ENCODE data around the gene NUP54. TPM values are rescaled to one million over a fixed set of nuclear protein-coding genes. Genes with fewer than 3 reads are reported as not detected.

Gene NUP54
- total and polyA plus RNA-seq, 2 of the 8 experiments (the other 6 are each of a cell fraction or from before 2014, with no cell fraction given) = 51.4 to 103 TPM

- no peak overlapping the region for H2BK5ac ChIP-seq (ENCODE audit: low read depth, low read length)
- H3K56ac ChIP-seq (replicated peaks; ENCODE audit: insufficient read length, low read depth, low read length) = no peak overlapping the region
- CTCF ChIA-PET (ENCODE audit: partially characterized antibody) = interaction anchor here (0.6 to 9.0 kb wide), 2 partner anchors 20 to 194 kb away, joined by 3 to 153 read pairs; no protein-coding TSS in a partner anchor
- no peak overlapping the region for H2BK20ac ChIP-seq (ENCODE audit: low read length)
- H3K23me2 ChIP-seq (ENCODE audit: low read depth, low read length) = no peaks in the 10 kb centered on the region
- H3K79me2 ChIP-seq (ENCODE audit: control insufficient read depth in 1 of 2, insufficient read depth in 2 of 2, low read length in 2 of 2) = no peaks in the 10 kb centered on the region
- no peak overlapping the region for H4K91ac ChIP-seq (replicated peaks; ENCODE audit: insufficient read length, low read length)
- peaks cover 5% of the 10 kb centered on the region; the same call in 1 of the 2 replicates for H3K79me1 ChIP-seq (ENCODE audit: low read depth, low read length)
- no peaks in the 10 kb centered on the region for H3K4me1 ChIP-seq (replicated peaks in 1 of 4; ENCODE audit: control insufficient read depth in 3 of 4, insufficient read depth in 4 of 4, low read length in 3 of 4)
- no peaks in the 10 kb centered on the region; a peak in 1 of 8 replicates for H3K36me3 ChIP-seq (ENCODE audit: control insufficient read depth in 2 of 4, insufficient read depth in 4 of 4, low read length in 3 of 4)
- H2BK15ac ChIP-seq (ENCODE audit: low read length) = no peak overlapping the region
- FAIRE-seq (no peak), DNase-seq (ENCODE audit: low read depth in 1 of 2, low spot score in 2 of 2) (no peak)
- no peaks in the 10 kb centered on the region for H3K9me3 ChIP-seq (ENCODE audit: insufficient read depth in 2 of 2, low read depth in 1 of 2, low read length in 1 of 2)
- H4K8ac ChIP-seq (ENCODE audit: extremely low read depth, insufficient read depth, low read length) = no peak overlapping the region
- no peak overlapping the region for H3K4me3 ChIP-seq (ENCODE audit: extremely low read depth in 1 of 4, insufficient read depth in 2 of 4, low read depth in 3 of 4, low read length in 4 of 4)
- H2AFZ ChIP-seq (ENCODE audit: low read length) = no peak overlapping the region
- no peak overlapping the region for H3K14ac ChIP-seq (ENCODE audit: insufficient read length)
- peaks cover 0 to 4% of the 10 kb centered on the region in 2 experiments for H4K20me1 ChIP-seq (replicated peaks in 1 of 2; ENCODE audit: control insufficient read depth in 1 of 2, insufficient read depth in 2 of 2, low read length in 2 of 2)
- no peak overlapping the region for H3K4me2 ChIP-seq (ENCODE audit: insufficient read depth in 1 of 2, low read depth in 2 of 2, low read length in 2 of 2)
- H3K4ac ChIP-seq (replicated peaks; ENCODE audit: insufficient read length, low read depth, low read length) = no peak overlapping the region
- H4K5ac ChIP-seq (ENCODE audit: insufficient read length, low read depth, low read length) = no peak overlapping the region
- no peak overlapping the region for H3K18ac ChIP-seq (ENCODE audit: extremely low read depth, low read length)
- no peak overlapping the region for H3K9ac ChIP-seq (replicated peaks in 1 of 4; ENCODE audit: extremely low read depth in 1 of 4, low read depth in 3 of 4, low read length in 3 of 4)
- no peak overlapping the region for H3K27ac ChIP-seq (ENCODE audit: low read depth, low read length)
- H2BK12ac ChIP-seq (ENCODE audit: low read depth, low read length) = no peak overlapping the region
- H3K27me3 ChIP-seq (replicated peaks in 1 of 4; ENCODE audit: control insufficient read depth in 3 of 4, extremely low read depth in 1 of 4, insufficient read depth in 3 of 4, low read length in 3 of 4) = no peaks in the 10 kb centered on the region
- H2BK120ac ChIP-seq (replicated peaks; ENCODE audit: low read depth, low read length) = no peak overlapping the region
- H2AK5ac ChIP-seq (ENCODE audit: low read depth, low read length) = no peak overlapping the region
- WGBS, 2 experiments (ENCODE audit: extremely low coverage in 1 of 2, insufficient coverage in 1 of 2, insufficient read length in 1 of 2, insufficient replicate concordance in 2 of 2, low coverage in 1 of 2, low lambda C conversion rate in 2 of 2, missing lambda C conversion rate in 1 of 2) = 95% methylated on average over 5 of the region's 5 CpGs; no CpG with 5 or more reads in 1 of the 2 experiments
- no peak overlapping the region for H3K23ac ChIP-seq (ENCODE audit: insufficient read length)
- POLR2A ChIA-PET (ENCODE audit: partially characterized antibody) = interaction anchor here (0.8 kb wide), 1 partner anchor 70 kb away, joined by 3 read pairs; no protein-coding TSS in a partner anchor
- TF ChIP-seq TEAD4 (IDR thresholded peaks at IDR 0.05; ENCODE audit: low read depth, low read length) (no peak), TCF12 (IDR thresholded peaks at IDR 0.05; ENCODE audit: low read depth, low read length) (no peak), BACH1 (IDR thresholded peaks at IDR 0.05; ENCODE audit: low read length) (no peak), HDAC2 (IDR thresholded peaks at IDR 0.05; ENCODE audit: borderline replicate concordance in 1 of 2, low read depth in 2 of 2, low read length in 2 of 2) (no peak)
Measured at GRCh38 chr4:76182463-76182862, 34.3 kb upstream of the NUP54 start.

All from H1 (cell line).